Gastrocnemius medialis (tissue), 4 donors: ENCODE results near the gene ATOX1. TPM values are rescaled to one million over a fixed set of nuclear protein-coding genes. Genes with fewer than 3 reads are reported as not detected.

Experiments
- ATAC-seq, 2 donors: fragments of 150-250 bp; one replicate each; pipeline ENCODE4 v1.9.1; 2016
- DNase-seq, 2 donors: peaks; one replicate each; pipeline ENCODE4 v3.0.0-alpha.2; 2019
- H3K27ac ChIP-seq, 4 donors: fragments of 200-600 bp; sonication (generic); 1 replicate in 1 of 4; 2 replicates in 3 of 4; pipeline ENCODE4 v1.5.1; 2016 to 2018; ENCODE audit warnings: mild to moderate bottlenecking in 2 of 4, moderate library complexity in 1 of 4
- H3K27me3 ChIP-seq, 3 donors: fragments of 200-600 bp; sonication (generic) in 2 of 3; 1 replicate in 1 of 3; 2 replicates in 2 of 3; pipeline versions ENCODE4 v1.5.1 to v1.6.0; 2016 to 2019; ENCODE audit warnings: mild to moderate bottlenecking in 1 of 3, moderate library complexity in 1 of 3
- H3K36me3 ChIP-seq, 2 donors: fragments of 200-600 bp; sonication (generic) in 1 of 2; one replicate each; pipeline ENCODE4 v1.5.1; 2017 to 2018
- H3K4me1 ChIP-seq, 2 donors: fragments of 200-600 bp; sonication (generic) in 1 of 2; one replicate each; pipeline ENCODE4 v1.5.1; 2016 to 2017; ENCODE audit warnings: mild to moderate bottlenecking in 2 of 2
- H3K4me3 ChIP-seq, 4 donors: fragments of 200-600 bp; sonication (generic) in 3 of 4; 1 replicate in 1 of 4; 2 replicates in 3 of 4; pipeline ENCODE4 v1.5.1; 2016 to 2019; ENCODE audit warnings: mild to moderate bottlenecking in 2 of 4
- H3K9me3 ChIP-seq, 3 donors: fragments of 200-600 bp; sonication (generic) in 2 of 3; 1 replicate in 1 of 3; 2 replicates in 2 of 3; pipeline ENCODE4 v1.5.1; 2016 to 2019
- CTCF ChIP-seq, 5 experiments: fragments of 450-650 bp in 3 of 5; fragments of 200-600 bp in 2 of 5; sonication (generic) in 2 of 5; IDR thresholded peaks in 4 of 5; conservative IDR thresholded peaks in 1 of 5; 1 replicate in 4 of 5; 2 replicates in 1 of 5; pipeline ENCODE4 v1.5.1; 2016 to 2019; ENCODE audit warnings: antibody characterized with exemption in 5 of 5, mild to moderate bottlenecking in 3 of 5, moderate library complexity in 3 of 5
- POLR2A ChIP-seq, 2 donors: fragments of 450-650 bp; IDR thresholded peaks; one replicate each; pipeline ENCODE4 v1.6.1; 2017; ENCODE audit warnings: antibody characterized with exemption in 2 of 2, mild to moderate bottlenecking in 2 of 2, moderate library complexity in 2 of 2
- in situ Hi-C, 4 donors: fragments of 200-750 bp; cut with MboI; loops; one replicate each; pipeline versions ENCODE4 v1.15.0 to v1.8.0; 2017; ENCODE audit warnings: low sequenced_read_pairs in 4 of 4
- intact Hi-C: fragments of 100-400 bp; cut with DNase I; formaldehyde crosslinking; loops from one replicate; pipeline ENCODE4 v1.15.1; 2023; ENCODE audit warnings: low total_unique reads
- total RNA-seq, 4 donors: library from RNA; depleted of rRNA; stranded (reverse); fragments of >200 nt; gene quantifications; one replicate each; pipeline versions ENCODE4 v1.1.0 to v1.2.3, GENCODE V29; 2016

The ATOX1 gene
- total RNA-seq, 4 donors from 2014 or later: 31.4 to 71.6 (median 55.3) TPM

GRCh38 chr5:151719228-151720000 lies 39.0 kb downstream of the ATOX1 start:
- H3K27me3 ChIP-seq: no peaks in the 10 kb centered on the region
- intact Hi-C loops (loop anchor here (1.0 kb wide), 1 partner anchor 60 kb away; no protein-coding TSS in a partner anchor), in situ Hi-C loops (loop anchor here in 2 of 4 donors (10.0 kb wide), 1 partner anchor 55 kb away; no protein-coding TSS in a partner anchor)
- ATAC-seq: peak; percentile 70 to 81
- no peak overlapping the region for H3K27ac ChIP-seq
- no peaks in the 10 kb centered on the region for H3K9me3 ChIP-seq
- H3K36me3 ChIP-seq: no peaks in the 10 kb centered on the region
- H3K4me3 ChIP-seq: no peak overlapping the region
- TF ChIP-seq CTCF (IDR thresholded peaks at IDR 0.05 in 4 of 5, conservative IDR thresholded peaks at IDR 0.05 in 1 of 5): peak; percentile 53 to 87 (median 82)
- no peak for TF ChIP-seq POLR2A (IDR thresholded peaks at IDR 0.05)
- DNase-seq: peak in 1 of 2 donors; percentile 35
- no peaks in the 10 kb centered on the region for H3K4me1 ChIP-seq

GRCh38 chr5:151718646-151719045 lies 39.8 kb downstream of the ATOX1 start:
- TF ChIP-seq POLR2A (IDR thresholded peaks at IDR 0.05): no peak
- no peak for TF ChIP-seq CTCF (IDR thresholded peaks at IDR 0.05 in 4 of 5, conservative IDR thresholded peaks at IDR 0.05 in 1 of 5)
- Histone ChIP-seq H3K27me3 (no peaks in the 10 kb centered on the region), H3K27ac (no peak overlapping the region), H3K36me3 (no peaks in the 10 kb centered on the region), H3K4me1 (no peaks in the 10 kb centered on the region), H3K9me3 (no peaks in the 10 kb centered on the region), H3K4me3 (no peak overlapping the region)
- in situ Hi-C loops (loop anchor here in 2 of 4 donors (10.0 kb wide), 1 partner anchor 54 kb away; no protein-coding TSS in a partner anchor), intact Hi-C loops (loop anchor here (1.0 kb wide), 1 partner anchor 59 kb away; no protein-coding TSS in a partner anchor)
- no peak for DNase-seq
- ATAC-seq: peak; percentile 32 to 36

- Histone ChIP-seq H3K4me3 (no peak overlapping the region), H3K27me3 (no peaks in the 10 kb centered on the region), H3K9me3 (no peaks in the 10 kb centered on the region), H3K27ac (no peak overlapping the region), H3K4me1 (no peaks in the 10 kb centered on the region), H3K36me3 (no peaks in the 10 kb centered on the region)
- in situ Hi-C loops (loop anchor here in 2 of 4 donors (10.0 kb wide), 1 partner anchor 53 kb away; no protein-coding TSS in a partner anchor), intact Hi-C loops (no loop called here)
- DNase-seq: no peak
- ATAC-seq: no peak
- TF ChIP-seq POLR2A (IDR thresholded peaks at IDR 0.05) (no peak), CTCF (IDR thresholded peaks at IDR 0.05 in 4 of 5, conservative IDR thresholded peaks at IDR 0.05 in 1 of 5) (no peak)
These were observed 40.3 kb downstream of the ATOX1 start for GRCh38 chr5:151718153-151718552.

- no peaks in the 10 kb centered on the region for H3K9me3 ChIP-seq
- H3K4me1 ChIP-seq: no peaks in the 10 kb centered on the region
- in situ Hi-C loops: loop anchor here in 2 of 4 donors (10.0 kb wide), 1 partner anchor 53 kb away; no protein-coding TSS in a partner anchor
- no peaks in the 10 kb centered on the region for H3K27me3 ChIP-seq
- intact Hi-C loops: no loop called here
- DNase-seq: no peak
- no peak overlapping the region for H3K4me3 ChIP-seq
- no peak for TF ChIP-seq POLR2A (IDR thresholded peaks at IDR 0.05)
- no peaks in the 10 kb centered on the region for H3K36me3 ChIP-seq
- no peak for ATAC-seq
- H3K27ac ChIP-seq: no peak overlapping the region
These were observed 41.0 kb downstream of the ATOX1 start for GRCh38 chr5:151717416-151717815.

- ATAC-seq: no peak
- Histone ChIP-seq H3K27ac (no peak overlapping the region), H3K27me3 (no peaks in the 10 kb centered on the region), H3K9me3 (no peaks in the 10 kb centered on the region), H3K4me3 (no peak overlapping the region), H3K4me1 (peaks cover 3 to 15% of the 10 kb centered on the region in 2 donors), H3K36me3 (no peaks in the 10 kb centered on the region)
- in situ Hi-C loops: no loop called here
- TF ChIP-seq POLR2A (IDR thresholded peaks at IDR 0.05) (no peak), CTCF (IDR thresholded peaks at IDR 0.05 in 4 of 5, conservative IDR thresholded peaks at IDR 0.05 in 1 of 5) (no peak)
- intact Hi-C loops: no loop called here
- DNase-seq: no peak
These were observed 49.2 kb downstream of the ATOX1 start for GRCh38 chr5:151709109-151709735.
